Neutrophil (primary cell): ENCODE measurements around the gene UBALD2.

Source experiments
- H3K27ac ChIP-seq: fragments of 200-600 bp; sonication (generic); 2 replicates; pipeline ENCODE4 v1.5.1; 2016; ENCODE audit warnings: mild to moderate bottlenecking, moderate library complexity
- H3K27me3 ChIP-seq: fragments of 200-600 bp; sonication (generic); 2 replicates; pipeline ENCODE4 v1.6.0; 2016; ENCODE audit warnings: mild to moderate bottlenecking
- H3K36me3 ChIP-seq: fragments of 200-600 bp; sonication (generic); 2 replicates; pipeline ENCODE4 v1.5.1; 2017
- H3K4me1 ChIP-seq, 2 experiments: fragments of 200-600 bp in 1 of 2; sonication (generic) in 1 of 2; 1 replicate in 1 of 2; 2 replicates in 1 of 2; pipeline versions ENCODE4 v1.5.1 to v1.6.1; 2013 to 2016; ENCODE audit warnings: low read depth in 1 of 2, low read length in 1 of 2, mild to moderate bottlenecking in 1 of 2, moderate library complexity in 1 of 2; ENCODE audit not compliant: control insufficient read depth in 1 of 2, insufficient read depth in 1 of 2
- H3K4me3 ChIP-seq, 2 experiments: fragments of 200-600 bp in 1 of 2; sonication (generic) in 1 of 2; 1 replicate in 1 of 2; 2 replicates in 1 of 2; pipeline ENCODE4 v1.5.1; 2013 to 2016; ENCODE audit warnings: low read depth in 1 of 2, low read length in 1 of 2, mild to moderate bottlenecking in 1 of 2, moderate library complexity in 1 of 2
- H3K9me3 ChIP-seq: fragments of 200-600 bp; sonication (generic); 2 replicates; pipeline ENCODE4 v1.5.1; 2016
- TF ChIP-seq, protein P1 (sequence below): fragments of 200-600 bp; sonication (generic); IDR thresholded peaks from 2 replicates; pipeline ENCODE4 v1.5.1; 2016; ENCODE audit warnings: antibody characterized with exemption

UBALD2 gene

DNA sequence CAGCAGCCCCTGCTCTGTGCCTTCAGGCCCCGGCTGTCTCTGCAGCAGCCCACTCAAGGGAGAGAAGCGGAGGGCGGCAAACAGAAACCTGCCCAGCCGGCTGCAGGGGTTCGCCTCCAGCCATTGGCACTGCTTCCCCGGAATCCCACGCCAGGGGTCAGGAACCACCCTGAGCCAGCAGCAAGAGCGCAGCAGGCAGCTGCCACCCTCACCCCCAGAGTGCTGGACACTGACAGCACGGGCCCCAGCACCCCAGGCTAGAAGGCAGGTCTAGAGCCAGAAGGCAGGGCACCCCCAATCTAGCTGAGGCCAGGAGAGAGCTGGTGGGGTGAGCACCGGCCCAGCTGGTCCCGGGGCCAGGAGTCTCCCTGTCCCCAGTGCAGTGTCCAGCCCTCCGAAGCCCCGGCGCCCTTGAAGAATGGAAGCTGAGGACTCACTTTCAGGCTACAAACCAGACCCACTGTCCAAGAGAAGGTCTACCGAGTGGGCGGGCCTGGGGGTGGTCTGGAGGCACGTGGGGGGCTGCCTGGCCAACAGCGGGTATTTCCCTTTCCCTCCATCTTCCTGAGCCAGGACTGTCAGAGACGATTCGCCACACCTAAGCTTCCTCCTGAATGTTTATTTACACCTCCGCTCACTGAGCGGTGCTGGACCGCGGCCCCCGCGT, 8.4 kb downstream of the UBALD2 start:
- Histone ChIP-seq H3K4me3 (peak overlapping the region in 1 of 2 experiments; percentile 20), H3K4me1 (peaks cover 55 to 60% of the 10 kb centered on the region in 2 experiments), H3K36me3 (peaks cover 28% of the 10 kb centered on the region), H3K27me3 (no peaks in the 10 kb centered on the region), H3K27ac (peak overlapping the region; percentile 96), H3K9me3 (no peaks in the 10 kb centered on the region)
- TF ChIP-seq, protein P1, sequence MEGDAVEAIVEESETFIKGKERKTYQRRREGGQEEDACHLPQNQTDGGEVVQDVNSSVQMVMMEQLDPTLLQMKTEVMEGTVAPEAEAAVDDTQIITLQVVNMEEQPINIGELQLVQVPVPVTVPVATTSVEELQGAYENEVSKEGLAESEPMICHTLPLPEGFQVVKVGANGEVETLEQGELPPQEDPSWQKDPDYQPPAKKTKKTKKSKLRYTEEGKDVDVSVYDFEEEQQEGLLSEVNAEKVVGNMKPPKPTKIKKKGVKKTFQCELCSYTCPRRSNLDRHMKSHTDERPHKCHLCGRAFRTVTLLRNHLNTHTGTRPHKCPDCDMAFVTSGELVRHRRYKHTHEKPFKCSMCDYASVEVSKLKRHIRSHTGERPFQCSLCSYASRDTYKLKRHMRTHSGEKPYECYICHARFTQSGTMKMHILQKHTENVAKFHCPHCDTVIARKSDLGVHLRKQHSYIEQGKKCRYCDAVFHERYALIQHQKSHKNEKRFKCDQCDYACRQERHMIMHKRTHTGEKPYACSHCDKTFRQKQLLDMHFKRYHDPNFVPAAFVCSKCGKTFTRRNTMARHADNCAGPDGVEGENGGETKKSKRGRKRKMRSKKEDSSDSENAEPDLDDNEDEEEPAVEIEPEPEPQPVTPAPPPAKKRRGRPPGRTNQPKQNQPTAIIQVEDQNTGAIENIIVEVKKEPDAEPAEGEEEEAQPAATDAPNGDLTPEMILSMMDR: no peak

DNA sequence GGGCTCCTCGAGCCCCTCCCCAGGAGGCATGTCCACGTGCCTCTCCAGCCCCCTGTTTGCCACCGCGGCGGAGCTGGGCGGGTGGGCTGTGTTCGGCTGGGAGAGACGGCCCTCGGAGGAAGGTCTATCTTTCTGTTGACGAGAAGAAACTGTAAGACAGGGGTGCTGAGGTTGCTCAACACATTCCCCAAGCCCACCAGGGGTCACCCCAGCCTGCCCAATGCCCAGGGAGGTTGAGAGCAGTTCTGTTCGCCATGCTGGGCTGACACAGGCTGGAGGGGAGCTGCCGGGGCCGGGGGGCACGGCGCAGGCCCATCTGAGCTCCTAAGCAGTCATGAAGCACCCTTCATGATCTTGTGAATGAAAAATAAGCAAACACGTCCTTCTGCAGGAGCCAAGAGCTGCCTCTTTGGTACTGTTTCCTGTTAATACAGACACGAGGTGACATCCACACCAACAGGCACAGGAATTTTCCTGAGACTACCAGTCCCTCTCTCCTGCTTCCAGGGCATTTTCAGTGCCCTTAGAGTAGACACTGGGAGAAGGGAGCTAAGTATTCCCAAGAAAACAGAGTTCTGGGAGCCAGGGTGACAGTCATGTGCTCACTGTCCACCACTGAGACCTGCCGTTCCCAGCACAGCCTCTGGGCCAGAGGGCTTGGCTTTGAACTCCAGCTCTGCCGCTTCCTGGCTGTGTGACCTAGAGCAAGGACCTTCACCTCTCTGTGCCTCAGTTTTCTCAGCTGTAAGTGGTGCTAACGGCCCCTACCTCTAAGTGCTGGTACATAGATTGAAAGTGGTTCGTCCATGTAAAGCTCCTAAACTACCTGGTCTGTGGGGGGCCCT, 9.2 kb downstream of the UBALD2 start:
- H3K4me1 ChIP-seq: peaks cover 48 to 53% of the 10 kb centered on the region in 2 experiments
- no peaks in the 10 kb centered on the region for H3K27me3 ChIP-seq
- peak overlapping the region in 1 of 2 experiments; percentile 20 for H3K4me3 ChIP-seq
- H3K27ac ChIP-seq: peak overlapping the region; percentile 96
- TF ChIP-seq, protein P1: no peak
- H3K36me3 ChIP-seq: peaks cover 21% of the 10 kb centered on the region
- H3K9me3 ChIP-seq: no peaks in the 10 kb centered on the region

DNA sequence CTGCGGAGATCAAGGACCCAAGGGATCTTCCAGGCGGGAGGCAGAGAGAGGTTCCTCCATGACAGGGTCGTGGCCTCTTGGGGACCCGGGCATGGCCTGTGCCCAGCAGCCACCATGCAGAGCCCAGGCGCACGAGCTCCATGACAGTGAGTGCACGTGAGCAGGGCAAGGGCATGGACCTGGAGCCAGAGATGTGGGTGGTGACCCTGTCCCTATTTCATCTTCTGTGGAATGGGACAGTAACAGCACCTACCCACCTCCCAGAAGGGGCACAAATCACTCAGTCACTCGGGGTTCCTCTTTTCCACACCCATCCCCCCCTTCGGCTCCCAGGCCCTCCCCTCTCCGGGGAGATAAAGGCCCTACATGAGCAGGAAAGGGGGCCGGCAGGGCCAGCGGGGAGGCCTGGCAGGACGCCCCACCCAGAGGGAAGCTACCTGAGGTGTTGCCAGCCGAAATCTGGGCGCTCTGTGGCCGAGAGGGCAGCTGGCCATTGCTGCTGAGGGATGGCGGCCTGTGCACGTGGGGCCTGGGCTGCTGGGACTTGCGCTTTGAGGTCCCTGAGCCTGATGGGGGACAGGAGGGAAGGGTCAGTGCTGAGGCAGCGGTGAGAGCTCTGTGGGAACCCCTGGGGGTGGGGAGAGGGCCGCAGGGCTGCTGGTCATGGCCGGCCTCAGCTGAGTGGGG, 10.4 kb downstream of the UBALD2 start:
- Histone ChIP-seq H3K36me3 (peaks cover 9% of the 10 kb centered on the region), H3K4me1 (peaks cover 41% of the 10 kb centered on the region in 2 experiments)
- TF ChIP-seq, protein P1: no peak

DNA sequence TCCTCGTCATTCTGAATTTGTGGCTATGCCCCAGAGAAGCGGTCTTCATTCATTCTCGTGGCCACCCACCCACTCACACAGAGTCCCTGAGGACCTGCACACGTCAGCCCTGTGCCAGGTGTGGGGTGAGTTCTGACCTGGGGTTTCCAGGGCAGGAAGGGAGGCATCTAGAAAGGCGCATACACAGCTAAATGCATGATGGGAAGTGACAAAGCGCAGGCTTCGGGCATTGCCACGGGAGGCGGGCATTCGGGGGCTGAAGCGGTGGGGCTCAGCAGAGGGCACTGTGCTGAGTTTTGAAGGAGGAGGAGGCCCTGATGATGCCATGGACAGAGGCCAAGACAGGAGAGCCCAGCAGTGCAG, 10.9 kb downstream of the UBALD2 start:
- Histone ChIP-seq H3K36me3 (peaks cover 4% of the 10 kb centered on the region), H3K4me1 (peaks cover 35 to 36% of the 10 kb centered on the region in 2 experiments), H3K27me3 (no peaks in the 10 kb centered on the region), H3K27ac (no peak overlapping the region), H3K9me3 (no peaks in the 10 kb centered on the region), H3K4me3 (no peak overlapping the region)
- TF ChIP-seq, protein P1: no peak

More for the DNA sequence above, 10.4 kb downstream of the UBALD2 start:
- no peaks in the 10 kb centered on the region for H3K9me3 ChIP-seq
- H3K4me3 ChIP-seq: no peak overlapping the region
- H3K27me3 ChIP-seq: no peaks in the 10 kb centered on the region
- no peak overlapping the region for H3K27ac ChIP-seq

DNA sequence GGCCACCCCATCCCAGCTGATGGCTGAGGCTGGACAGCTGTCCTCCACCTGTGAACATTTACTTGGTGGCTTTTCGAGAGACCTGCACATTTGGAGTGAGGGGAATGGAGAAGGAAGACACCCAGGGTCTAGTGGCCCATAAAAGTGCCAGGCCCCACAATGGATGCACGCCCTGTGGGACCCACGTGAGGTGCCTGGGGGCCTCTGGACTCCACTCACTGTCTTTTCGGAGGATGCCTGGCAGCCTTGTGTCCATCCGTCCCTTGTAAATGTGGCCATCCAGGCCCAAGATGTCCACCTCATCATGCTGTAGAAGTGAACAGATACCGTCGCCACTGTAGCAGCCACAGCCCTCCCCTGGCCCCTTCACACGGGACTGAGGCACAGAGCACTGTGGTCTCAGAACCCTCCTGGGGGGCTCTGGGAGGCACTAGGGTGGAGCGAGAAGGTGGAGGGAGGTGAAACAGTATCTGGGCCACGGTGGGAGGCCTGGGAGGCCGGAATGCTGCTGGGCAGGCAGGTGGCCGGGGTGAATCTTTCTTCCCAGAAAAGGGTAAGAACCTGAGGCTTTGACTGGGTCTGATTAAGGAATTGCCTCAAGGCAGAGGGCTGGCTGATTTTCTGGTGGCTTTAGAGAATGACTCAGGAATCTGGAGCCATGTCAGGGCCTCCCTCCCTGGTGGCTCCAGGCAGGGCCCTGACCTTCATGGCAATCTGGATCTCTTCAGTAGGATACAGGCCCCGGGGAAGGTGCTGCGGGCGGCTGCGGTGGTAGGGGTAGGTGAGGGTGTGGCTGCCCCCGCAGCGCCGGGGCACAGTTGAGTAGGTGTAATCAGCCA, 11.5 kb downstream of the UBALD2 start:
- H3K27me3 ChIP-seq: no peaks in the 10 kb centered on the region
- H3K9me3 ChIP-seq: no peaks in the 10 kb centered on the region
- TF ChIP-seq, protein P1: no peak
- H3K36me3 ChIP-seq: no peaks in the 10 kb centered on the region
- no peak overlapping the region for H3K27ac ChIP-seq
- peaks cover 29 to 30% of the 10 kb centered on the region in 2 experiments for H3K4me1 ChIP-seq
- H3K4me3 ChIP-seq: no peak overlapping the region
